CD4-positive, alpha-beta memory T cell (primary cell): Measurements from ENCODE around the gene CHI3L1. TPM values are rescaled to one million over a fixed set of nuclear protein-coding genes. Genes with fewer than 3 reads are reported as not detected.

Source experiments
- CTCF ChIA-PET: fragments of 350-600 bp; sonication (Branson Sonifier 250); formaldehyde crosslinking; loops from one replicate; lab custom pipeline; 2021; ENCODE audit warnings: inconsistent platforms; ENCODE audit not compliant: partially characterized antibody; lab: Charles Lee
- POLR2A ChIA-PET: fragments of 350-600 bp; sonication (Branson Sonifier 250); formaldehyde crosslinking; loops from one replicate; lab custom pipeline; 2021; ENCODE audit not compliant: partially characterized antibody; lab: Charles Lee
- DNase-seq, 5 donors: peaks; one replicate each; pipeline versions ENCODE4 v3.0.0 to v3.0.0-alpha.2; 2020 to 2022; ENCODE audit warnings: mixed read lengths in 1 of 5
- H3K27ac ChIP-seq: one replicate; pipeline ENCODE4 v1.7.0; 2013; ENCODE audit warnings: low read depth, low read length
- H3K27me3 ChIP-seq: 2 replicates; pipeline ENCODE4 v1.7.0; 2013; ENCODE audit warnings: mild to moderate bottlenecking, low read length, moderate library complexity; ENCODE audit not compliant: insufficient read depth
- H3K36me3 ChIP-seq: 2 replicates; pipeline ENCODE4 v1.7.0; 2013; ENCODE audit warnings: mild to moderate bottlenecking, low read length, moderate library complexity; ENCODE audit not compliant: insufficient read depth
- H3K4me1 ChIP-seq: 2 replicates; pipeline ENCODE4 v1.7.0; 2013; ENCODE audit warnings: mild to moderate bottlenecking, low read length, moderate library complexity; ENCODE audit not compliant: insufficient read depth
- H3K4me3 ChIP-seq, 2 donors: one replicate each; pipeline ENCODE4 v1.7.0; 2013; ENCODE audit warnings: low read length in 2 of 2, mild to moderate bottlenecking in 1 of 2
- H3K9me3 ChIP-seq, 2 donors: one replicate each; pipeline ENCODE4 v1.7.0; 2013; ENCODE audit warnings: low read length in 2 of 2, control low read depth in 1 of 2; ENCODE audit not compliant: control insufficient read depth in 1 of 2
- H3K27ac Mint-ChIP-seq, 7 donors: one replicate each; pipeline ENCODE4 v1.8.0; 2020 to 2021; ENCODE audit warnings: mixed read lengths in 7 of 7, mild to moderate bottlenecking in 6 of 7, inconsistent platforms in 3 of 7, moderate library complexity in 3 of 7
- H3K27me3 Mint-ChIP-seq, 2 donors: one replicate each; pipeline ENCODE4 v1.8.0; 2020 to 2021; ENCODE audit warnings: mixed read lengths in 2 of 2
- H3K36me3 Mint-ChIP-seq, 2 donors: one replicate each; pipeline ENCODE4 v1.8.0; 2020 to 2021; ENCODE audit warnings: mixed read lengths in 2 of 2, inconsistent platforms in 1 of 2, mild to moderate bottlenecking in 1 of 2
- H3K4me1 Mint-ChIP-seq, 4 donors: one replicate each; pipeline ENCODE4 v1.8.0; 2020 to 2021; ENCODE audit warnings: mixed read lengths in 4 of 4, mild to moderate bottlenecking in 1 of 4
- H3K4me3 Mint-ChIP-seq, 8 donors: one replicate each; pipeline ENCODE4 v1.8.0; 2020 to 2021; ENCODE audit warnings: mixed read lengths in 8 of 8, mild to moderate bottlenecking in 7 of 8, moderate library complexity in 6 of 8, inconsistent platforms in 3 of 8
- H3K9me3 Mint-ChIP-seq, 8 donors: one replicate each; pipeline ENCODE4 v1.8.0; 2020 to 2021; ENCODE audit warnings: mixed read lengths in 8 of 8, mild to moderate bottlenecking in 5 of 8, inconsistent platforms in 3 of 8, moderate library complexity in 1 of 8
- intact Hi-C: fragments of 100-400 bp; cut with micrococcal nuclease; formaldehyde crosslinking; loops from one replicate; pipeline ENCODE4 v1.15.1; 2023
- polyA plus RNA-seq, 2 donors: library from polyadenylated mRNA; unstranded; fragments of 300-500 nt; fragmentation: Illumina TruSeq; gene quantifications; one replicate each; pipeline ENCODE4 v1.2.3, GENCODE V29; 2021
- total RNA-seq, 2 experiments: library from RNA; stranded (reverse); gene quantifications; one replicate each; pipeline ENCODE4 v1.2.3, GENCODE V29; 2021

Gene CHI3L1
- total and polyA plus RNA-seq, 4 experiments from 2014 or later, result 5.2 to 5.7 TPM; not detected in 2

DNA sequence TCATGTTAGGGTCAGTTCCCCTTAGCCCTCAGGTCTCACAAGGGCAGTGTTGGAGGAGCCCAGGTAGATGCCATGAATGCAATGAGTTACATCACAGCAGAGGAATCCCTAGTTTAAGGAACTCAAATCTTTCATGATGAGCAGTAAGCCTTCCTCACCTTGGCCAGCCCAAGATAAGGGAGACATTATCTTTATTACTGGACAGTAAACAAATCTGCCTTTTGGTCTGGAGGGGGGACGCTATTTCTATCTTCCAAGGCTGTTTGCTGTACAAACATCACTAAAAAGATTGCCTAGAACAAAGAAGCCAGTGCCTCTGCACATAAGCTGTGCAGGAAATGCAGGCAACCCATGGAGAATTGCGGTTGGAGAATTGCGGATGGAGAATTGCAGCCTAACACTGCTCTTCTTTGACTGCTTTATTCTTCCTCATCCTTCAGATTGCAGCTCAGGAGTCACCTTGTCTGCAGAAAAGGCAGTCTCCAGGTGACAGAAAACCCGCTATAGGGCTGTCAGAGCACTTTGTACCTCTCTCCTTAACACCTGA, 2.3 kb upstream of the CHI3L1 start:
- H3K27me3 ChIP-seq, result no peaks in the 10 kb centered on the region
- peaks cover 0 to 2% (median 0%) of the 10 kb centered on the region in 8 donors for H3K9me3 Mint-ChIP-seq
- H3K27ac ChIP-seq, result no peak overlapping the region
- no peaks in the 10 kb centered on the region for H3K36me3 ChIP-seq
- intact Hi-C loops, result no loop called here
- no peaks in the 10 kb centered on the region for H3K4me1 ChIP-seq
- H3K27me3 Mint-ChIP-seq, result peaks cover 0 to 4% of the 10 kb centered on the region in 2 donors
- no peak overlapping the region for H3K27ac Mint-ChIP-seq
- H3K4me3 ChIP-seq, result no peak overlapping the region
- H3K4me3 Mint-ChIP-seq, result no peak overlapping the region
- no peaks in the 10 kb centered on the region for H3K36me3 Mint-ChIP-seq
- CTCF ChIA-PET, result no interaction called here
- no peaks in the 10 kb centered on the region for H3K9me3 ChIP-seq
- no peaks in the 10 kb centered on the region for H3K4me1 Mint-ChIP-seq
- no peak for DNase-seq
- POLR2A ChIA-PET, result no interaction called here

DNA sequence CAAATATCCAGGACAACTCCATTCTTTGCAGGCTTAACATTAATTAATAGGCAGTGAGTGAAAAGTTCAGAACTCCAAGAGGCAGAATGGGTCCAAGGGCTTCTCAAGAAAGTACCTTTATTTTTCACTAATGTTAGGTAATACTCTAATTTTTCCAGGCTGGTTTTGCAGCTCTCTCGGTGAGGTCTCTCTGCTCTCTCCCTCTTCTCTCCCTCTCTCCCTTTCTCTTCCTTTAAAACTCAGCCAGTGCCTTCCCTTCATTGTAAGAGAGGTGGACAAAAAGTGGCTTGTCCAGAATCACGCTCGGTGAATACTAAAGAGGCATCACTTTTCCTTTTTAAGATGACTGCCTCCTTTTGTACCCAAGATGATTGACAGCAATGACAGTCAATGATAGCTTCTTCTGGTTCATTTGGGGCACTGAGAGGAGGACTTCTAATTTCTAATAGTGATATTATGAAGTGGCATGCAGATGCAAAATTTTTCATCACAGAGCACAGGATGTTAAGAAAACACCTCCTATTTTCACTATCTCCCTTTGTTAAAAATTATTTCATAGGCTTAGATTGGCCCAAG, 1.3 kb upstream of the CHI3L1 start:
- Mint-ChIP-seq H3K27me3 (peaks cover 0 to 4% of the 10 kb centered on the region in 2 donors), H3K36me3 (no peaks in the 10 kb centered on the region), H3K9me3 (peaks cover 0 to 2% (median 0%) of the 10 kb centered on the region in 8 donors), H3K27ac (no peak overlapping the region), H3K4me1 (no peaks in the 10 kb centered on the region), H3K4me3 (no peak overlapping the region)
- CTCF ChIA-PET, result no interaction called here
- Histone ChIP-seq H3K4me3 (no peak overlapping the region), H3K4me1 (no peaks in the 10 kb centered on the region), H3K36me3 (no peaks in the 10 kb centered on the region), H3K9me3 (no peaks in the 10 kb centered on the region), H3K27me3 (no peaks in the 10 kb centered on the region), H3K27ac (no peak overlapping the region)
- intact Hi-C loops, result no loop called here
- no peak for DNase-seq
- POLR2A ChIA-PET, result no interaction called here

DNA sequence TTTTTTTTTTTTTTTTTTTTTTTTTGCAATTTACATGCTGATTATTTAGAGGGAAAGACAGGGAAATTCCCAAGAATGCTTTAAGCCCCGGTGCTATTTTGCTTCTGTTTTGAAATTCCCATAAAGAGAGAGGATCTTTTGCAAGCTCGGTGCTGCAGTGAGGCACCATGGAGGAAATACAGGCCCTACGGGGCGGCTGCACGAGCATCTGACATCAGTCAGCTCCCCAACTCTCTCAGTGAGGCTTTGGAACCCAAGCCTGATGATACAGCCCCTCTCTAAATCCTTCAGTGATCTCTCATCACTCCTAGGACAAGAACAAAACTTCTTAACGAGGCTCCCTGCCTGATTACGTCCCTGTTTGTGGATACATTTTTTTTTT, 791 bp upstream of the CHI3L1 start:
- Histone ChIP-seq H3K9me3 (no peaks in the 10 kb centered on the region), H3K4me3 (no peak overlapping the region), H3K27me3 (no peaks in the 10 kb centered on the region), H3K4me1 (no peaks in the 10 kb centered on the region), H3K36me3 (no peaks in the 10 kb centered on the region), H3K27ac (no peak overlapping the region)
- CTCF ChIA-PET, result no interaction called here
- H3K9me3 Mint-ChIP-seq, result peaks cover 0 to 2% (median 0%) of the 10 kb centered on the region in 8 donors
- intact Hi-C loops, result no loop called here
- POLR2A ChIA-PET, result no interaction called here
- H3K27ac Mint-ChIP-seq, result no peak overlapping the region
- H3K4me3 Mint-ChIP-seq, result no peak overlapping the region
- peaks cover 0 to 4% of the 10 kb centered on the region in 2 donors for H3K27me3 Mint-ChIP-seq
- H3K4me1 Mint-ChIP-seq, result no peaks in the 10 kb centered on the region
- H3K36me3 Mint-ChIP-seq, result no peaks in the 10 kb centered on the region
- no peak for DNase-seq

DNA sequence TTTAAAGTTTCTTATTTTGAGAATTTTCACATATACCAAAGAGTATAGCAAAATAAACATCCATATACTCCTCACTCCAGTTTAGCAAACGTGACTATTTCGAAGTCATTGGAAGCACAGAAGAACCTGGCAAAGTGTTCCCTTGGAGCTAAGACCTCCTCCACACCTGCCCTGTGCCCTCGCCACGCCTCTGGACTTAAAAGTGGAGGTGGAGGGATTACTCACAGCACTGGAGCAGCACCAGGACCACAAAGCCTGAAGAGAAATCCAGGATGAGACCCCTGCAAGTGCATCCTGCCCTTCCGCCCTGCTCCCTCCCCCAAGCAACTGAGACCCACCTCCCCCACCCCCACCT, 436 bp downstream of the CHI3L1 start:
- H3K4me3 ChIP-seq, result no peak overlapping the region
- H3K36me3 ChIP-seq, result no peaks in the 10 kb centered on the region
- Mint-ChIP-seq H3K27me3 (peaks cover 3 to 4% of the 10 kb centered on the region in 2 donors), H3K4me1 (no peaks in the 10 kb centered on the region), H3K36me3 (no peaks in the 10 kb centered on the region), H3K9me3 (peaks cover 0 to 2% (median 0%) of the 10 kb centered on the region in 8 donors), H3K27ac (peak overlapping the region in 1 of 7 donors; percentile 34), H3K4me3 (no peak overlapping the region)
- intact Hi-C loops, result no loop called here
- CTCF ChIA-PET, result no interaction called here
- no peaks in the 10 kb centered on the region for H3K9me3 ChIP-seq
- H3K4me1 ChIP-seq, result no peaks in the 10 kb centered on the region
- DNase-seq, result no peak
- H3K27ac ChIP-seq, result no peak overlapping the region
- H3K27me3 ChIP-seq, result no peaks in the 10 kb centered on the region
- POLR2A ChIA-PET, result no interaction called here

DNA sequence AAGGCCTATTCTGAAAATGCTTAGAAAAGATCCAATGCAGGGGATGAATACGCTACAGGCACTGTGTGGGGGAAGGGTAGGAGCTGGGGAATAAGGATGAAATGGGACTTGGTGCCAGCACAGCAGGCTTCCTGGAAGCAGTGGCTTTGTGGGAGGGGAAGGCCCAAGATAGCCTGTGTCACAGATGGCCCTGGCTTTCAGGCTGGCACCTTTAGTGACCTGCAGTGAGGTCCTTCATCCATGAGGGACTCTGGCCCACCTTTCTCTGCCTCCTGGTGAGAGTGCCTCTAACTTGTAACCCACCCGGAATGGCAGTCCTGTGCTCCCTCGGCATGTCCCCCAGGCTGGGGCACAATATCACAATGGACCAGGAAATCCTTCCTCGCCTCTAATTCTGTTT, 919 bp downstream of the CHI3L1 start:
- H3K36me3 ChIP-seq, result no peaks in the 10 kb centered on the region

DNA sequence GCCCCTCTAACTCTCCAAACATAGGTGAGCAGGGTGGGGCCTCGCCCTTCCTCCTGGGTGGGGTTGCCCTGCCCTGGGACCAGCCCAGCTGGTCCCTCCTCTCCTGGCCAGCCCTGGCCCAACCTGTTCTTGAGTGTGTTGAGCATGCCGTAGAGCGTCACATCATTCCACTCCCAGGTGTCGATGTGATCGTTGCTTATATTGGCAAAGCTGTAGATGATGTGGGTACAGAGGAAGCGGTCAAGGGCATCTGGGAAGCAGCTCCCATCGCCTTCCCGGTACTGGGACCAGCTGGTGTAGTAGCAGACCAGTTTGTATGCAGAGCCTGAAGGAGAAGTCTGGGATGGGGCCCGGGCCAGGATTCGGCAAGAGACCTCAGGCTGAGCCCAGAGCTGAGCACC, 1.4 kb downstream of the CHI3L1 start:
- Histone ChIP-seq H3K36me3 (no peaks in the 10 kb centered on the region), H3K9me3 (no peaks in the 10 kb centered on the region), H3K27me3 (no peaks in the 10 kb centered on the region), H3K4me3 (no peak overlapping the region), H3K4me1 (no peaks in the 10 kb centered on the region), H3K27ac (no peak overlapping the region)
- ChIA-PET POLR2A (no interaction called here), CTCF (interaction anchor here (1.5 kb wide), 1 partner anchor 12 kb away, joined by 3 read pairs; no protein-coding TSS in a partner anchor)
- Mint-ChIP-seq H3K4me3 (no peak overlapping the region), H3K4me1 (no peaks in the 10 kb centered on the region), H3K36me3 (no peaks in the 10 kb centered on the region), H3K27me3 (peaks cover 3 to 4% of the 10 kb centered on the region in 2 donors), H3K9me3 (peaks cover 0 to 2% (median 0%) of the 10 kb centered on the region in 8 donors), H3K27ac (no peak overlapping the region)
- no peak for DNase-seq
- intact Hi-C loops, result no loop called here

More for the DNA sequence above, 919 bp downstream of the CHI3L1 start:
- intact Hi-C loops, result no loop called here
- Histone ChIP-seq H3K4me3 (no peak overlapping the region), H3K4me1 (no peaks in the 10 kb centered on the region), H3K27ac (no peak overlapping the region), H3K9me3 (no peaks in the 10 kb centered on the region), H3K27me3 (no peaks in the 10 kb centered on the region)
- Mint-ChIP-seq H3K36me3 (no peaks in the 10 kb centered on the region), H3K4me1 (no peaks in the 10 kb centered on the region), H3K9me3 (peaks cover 0 to 2% (median 0%) of the 10 kb centered on the region in 8 donors), H3K27ac (no peak overlapping the region), H3K27me3 (peaks cover 3 to 4% of the 10 kb centered on the region in 2 donors), H3K4me3 (no peak overlapping the region)
- CTCF ChIA-PET, result no interaction called here
- DNase-seq, result no peak
- POLR2A ChIA-PET, result no interaction called here

DNA sequence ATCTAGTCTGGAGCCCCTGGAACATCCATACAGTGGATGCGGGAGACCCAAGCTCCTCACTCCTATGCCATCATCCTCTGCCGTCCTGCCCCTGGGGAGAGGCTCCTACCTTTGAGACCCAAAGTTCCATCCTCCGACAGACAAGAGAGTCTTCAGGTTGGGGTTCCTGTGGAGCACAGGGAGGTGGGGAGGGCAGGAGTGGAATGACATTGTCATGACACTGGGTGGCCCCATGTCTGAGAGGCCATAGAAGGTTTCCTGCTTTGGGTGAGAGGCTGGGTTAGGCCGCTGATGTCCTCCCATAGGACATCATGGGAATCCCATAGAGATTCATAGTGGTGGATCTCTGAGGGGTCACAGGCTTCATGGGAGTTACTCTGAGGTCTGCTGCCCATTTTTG, 2.0 kb downstream of the CHI3L1 start:
- peaks cover 3 to 5% of the 10 kb centered on the region in 2 donors for H3K27me3 Mint-ChIP-seq
- Histone ChIP-seq H3K9me3 (no peaks in the 10 kb centered on the region), H3K27me3 (no peaks in the 10 kb centered on the region), H3K27ac (no peak overlapping the region), H3K4me1 (no peaks in the 10 kb centered on the region), H3K4me3 (no peak overlapping the region), H3K36me3 (no peaks in the 10 kb centered on the region)
- peaks cover 0 to under 1% (median 0%) of the 10 kb centered on the region in 8 donors for H3K9me3 Mint-ChIP-seq
- ChIA-PET POLR2A (no interaction called here), CTCF (interaction anchor here (1.5 kb wide), 1 partner anchor 11 kb away, joined by 3 read pairs; no protein-coding TSS in a partner anchor)
- H3K27ac Mint-ChIP-seq, result no peak overlapping the region
- intact Hi-C loops, result no loop called here
- no peak overlapping the region for H3K4me3 Mint-ChIP-seq
- no peaks in the 10 kb centered on the region for H3K4me1 Mint-ChIP-seq
- DNase-seq, result no peak
- no peaks in the 10 kb centered on the region for H3K36me3 Mint-ChIP-seq
